GF-D8 (cell line): ENCODE results near the gene OTP.

Experiments used
- DNase-seq: peaks from one replicate; lab custom pipeline; 2025; lab: John Stamatoyannopoulos, UW

Gene OTP

GRCh38 chr5:77637998-77638762 lies at the start of gene OTP:
OTP (minus strand) TSS chr5:77638713; CDS start chr5:77638549, 164 bp downstream.
- DNase-seq: no peak

GRCh38 chr5:77683171-77683732 lies 44.7 kb upstream of the OTP start:
- no peak for DNase-seq

GRCh38 chr5:77670526-77670925 lies 32.0 kb upstream of the OTP start:
- DNase-seq: no peak

GRCh38 chr5:77669677-77670076 lies 31.2 kb upstream of the OTP start:
- no peak for DNase-seq

GRCh38 chr5:77663090-77663863 lies 24.8 kb upstream of the OTP start:
- no peak for DNase-seq

GRCh38 chr5:77662635-77663034 lies 24.1 kb upstream of the OTP start:
- no peak for DNase-seq

GRCh38 chr5:77658662-77659061 lies 20.1 kb upstream of the OTP start:
- no peak for DNase-seq

- no peak for DNase-seq
Observed at GRCh38 chr5:77651343-77651742, 12.8 kb upstream of the OTP start.

- no peak for DNase-seq
Observed at GRCh38 chr5:77650686-77651085, 12.2 kb upstream of the OTP start.

- DNase-seq: no peak
Observed at GRCh38 chr5:77649776-77650175, 11.3 kb upstream of the OTP start.

GRCh38 chr5:77645995-77646639 lies 7.6 kb upstream of the OTP start:
- no peak for DNase-seq

- DNase-seq: no peak
Observed at GRCh38 chr5:77645158-77645994, 6.9 kb upstream of the OTP start.

- no peak for DNase-seq
Observed at GRCh38 chr5:77644371-77645157, 6.1 kb upstream of the OTP start.

- DNase-seq: no peak
Observed at GRCh38 chr5:77643654-77644370, 5.3 kb upstream of the OTP start.

- DNase-seq: no peak
Observed at GRCh38 chr5:77642738-77643653, 4.5 kb upstream of the OTP start.

- no peak for DNase-seq
Observed at GRCh38 chr5:77641963-77642737, 3.6 kb upstream of the OTP start.

GRCh38 chr5:77641397-77641943 lies 3.0 kb upstream of the OTP start:
- DNase-seq: no peak
